Measurements from ENCODE around the gene GRK4.
"Not testable (repeated sequence)": the region's sequence is repeated elsewhere in the genome, so short reads cannot be mapped to it uniquely, and the experiment has no call there.

The GRK4 gene

GRCh38 chr4:2930758-2931511, 32.4 kb upstream of the GRK4 start:
- DNase-seq (ENCODE audit: low spot score) = no peak

DNA sequence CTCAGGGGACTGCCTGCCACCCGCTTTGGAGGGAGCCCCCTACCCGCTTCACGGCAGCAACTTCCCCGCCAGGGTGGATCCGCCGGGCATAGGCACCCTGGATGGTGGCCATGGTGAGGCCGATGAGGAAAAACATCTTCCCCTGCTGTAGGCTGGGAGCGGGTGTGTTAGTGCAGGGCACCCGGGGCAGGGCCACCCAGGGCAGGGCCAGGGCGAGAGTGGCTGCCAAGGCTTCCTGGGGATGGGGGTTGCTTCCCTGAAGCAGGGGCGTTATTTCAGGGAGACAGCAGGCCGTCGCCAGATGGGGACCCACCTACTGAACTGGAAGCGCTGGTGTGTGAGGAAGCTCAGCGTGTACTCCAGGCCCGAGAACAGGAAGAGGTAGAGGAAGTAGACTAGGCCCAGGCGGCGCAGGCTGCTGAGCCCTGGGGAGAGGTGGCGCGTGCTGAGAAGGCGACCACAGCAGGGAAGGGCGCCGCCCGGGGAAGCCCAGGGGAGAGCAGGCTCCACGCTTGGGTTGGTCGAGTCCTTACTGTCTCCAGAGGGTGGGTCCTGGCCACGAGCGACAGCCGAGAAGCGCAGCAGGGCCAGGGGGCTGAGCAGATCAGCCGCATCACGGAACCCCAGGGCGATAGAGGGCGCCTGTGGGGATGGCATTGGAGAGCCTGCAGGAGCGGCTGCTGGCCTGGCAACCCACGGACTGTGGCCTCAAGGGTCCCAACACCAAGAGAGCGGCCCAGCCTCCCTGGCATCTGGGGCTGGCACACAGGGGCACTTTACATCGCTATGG, 31.7 kb upstream of the GRK4 start:
- peak; percentile 60 for DNase-seq (ENCODE audit: low spot score)

GRCh38 chr4:2932321-2932950, 30.9 kb upstream of the GRK4 start:
- no peak for DNase-seq (ENCODE audit: low spot score)

- DNase-seq (ENCODE audit: low spot score) = peak; percentile 27
These were observed 30.3 kb upstream of the GRK4 start for GRCh38 chr4:2932951-2933565.

GRCh38 chr4:2933566-2934076, 29.8 kb upstream of the GRK4 start:
- no peak for DNase-seq (ENCODE audit: low spot score)

DNA sequence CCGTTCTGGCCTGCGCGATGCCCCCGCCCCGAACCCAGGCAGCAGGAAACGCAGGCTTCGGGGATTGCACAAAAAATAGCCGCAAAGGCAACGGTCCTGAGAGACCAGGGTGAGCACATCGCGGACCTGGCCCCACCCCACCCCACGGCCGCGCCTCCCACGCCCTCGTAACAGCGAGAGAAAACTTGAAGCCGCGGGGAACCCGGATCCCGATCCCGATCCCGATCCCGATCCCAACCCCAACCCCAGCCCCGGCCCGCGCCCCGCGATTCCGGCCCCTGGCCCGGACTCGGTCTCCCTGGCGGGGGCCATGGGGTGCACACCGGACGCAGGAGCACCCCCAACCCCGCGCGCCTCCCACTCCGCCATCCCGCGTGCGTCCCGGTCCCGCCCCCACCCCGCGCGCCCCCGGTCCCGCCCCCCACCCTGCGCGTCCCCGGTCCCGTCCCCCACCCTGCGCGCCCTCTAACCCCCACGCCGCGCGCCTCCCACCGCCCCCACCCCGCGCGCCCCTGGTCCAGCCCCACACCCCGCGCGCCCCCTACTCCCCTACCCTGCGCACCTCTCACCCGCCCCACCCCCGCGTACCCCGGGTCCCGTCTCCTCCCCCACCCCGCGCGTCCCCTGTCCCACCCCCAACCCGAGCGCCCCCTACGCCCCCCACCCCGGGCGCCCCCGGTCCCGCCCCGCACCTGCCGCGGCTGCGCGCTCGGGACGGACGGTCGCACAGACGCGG, 29.1 kb upstream of the GRK4 start:
- DNase-seq (ENCODE audit: low spot score) = peak; percentile 35

DNA sequence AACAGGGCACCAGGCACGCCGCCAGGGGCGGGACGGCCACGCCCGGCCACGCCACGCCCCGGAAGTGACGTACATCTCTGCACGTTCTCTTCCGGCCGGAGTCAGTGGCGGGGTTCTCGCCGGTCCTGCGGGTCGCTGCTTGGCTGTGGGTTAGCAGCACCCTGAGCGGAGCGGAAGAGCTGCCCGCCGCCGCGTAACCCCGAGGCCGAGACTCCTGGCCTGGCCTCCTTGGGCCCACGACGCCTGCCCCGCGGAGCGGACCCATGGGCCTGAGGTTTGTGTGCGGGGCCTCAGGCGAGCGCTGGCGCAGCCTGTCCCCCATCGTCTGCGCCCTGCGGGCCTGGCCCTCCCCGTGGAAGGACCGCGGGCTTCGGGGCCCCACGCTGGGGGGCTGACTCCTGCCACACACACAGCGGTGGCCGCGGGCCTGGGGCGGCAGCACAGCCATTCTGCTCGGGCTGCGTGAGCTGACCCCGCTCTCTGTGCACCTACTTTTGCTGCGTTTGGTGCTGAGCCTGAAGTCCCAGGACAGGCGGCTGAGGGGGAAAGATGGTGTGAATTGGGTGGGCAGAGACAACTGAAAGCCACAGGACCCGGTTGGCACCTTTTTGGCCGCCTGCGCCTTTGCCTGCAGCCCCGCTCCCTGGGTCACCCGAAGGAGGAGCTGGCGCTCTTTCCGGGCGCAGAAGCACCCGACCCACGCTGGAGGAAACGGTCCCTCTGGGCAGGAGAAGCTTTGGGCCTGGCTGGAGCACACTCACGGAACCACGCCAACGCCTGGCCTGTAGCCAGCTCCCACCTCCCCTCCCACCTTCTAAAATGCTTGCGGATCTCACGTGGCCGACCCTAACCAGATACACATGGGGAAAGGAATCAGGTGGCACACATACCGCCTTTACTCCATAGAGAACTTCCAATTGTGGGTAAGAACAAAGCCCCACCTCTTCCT, 28.3 kb upstream of the GRK4 start:
- DNase-seq (ENCODE audit: low spot score) = peak; percentile 95

DNA sequence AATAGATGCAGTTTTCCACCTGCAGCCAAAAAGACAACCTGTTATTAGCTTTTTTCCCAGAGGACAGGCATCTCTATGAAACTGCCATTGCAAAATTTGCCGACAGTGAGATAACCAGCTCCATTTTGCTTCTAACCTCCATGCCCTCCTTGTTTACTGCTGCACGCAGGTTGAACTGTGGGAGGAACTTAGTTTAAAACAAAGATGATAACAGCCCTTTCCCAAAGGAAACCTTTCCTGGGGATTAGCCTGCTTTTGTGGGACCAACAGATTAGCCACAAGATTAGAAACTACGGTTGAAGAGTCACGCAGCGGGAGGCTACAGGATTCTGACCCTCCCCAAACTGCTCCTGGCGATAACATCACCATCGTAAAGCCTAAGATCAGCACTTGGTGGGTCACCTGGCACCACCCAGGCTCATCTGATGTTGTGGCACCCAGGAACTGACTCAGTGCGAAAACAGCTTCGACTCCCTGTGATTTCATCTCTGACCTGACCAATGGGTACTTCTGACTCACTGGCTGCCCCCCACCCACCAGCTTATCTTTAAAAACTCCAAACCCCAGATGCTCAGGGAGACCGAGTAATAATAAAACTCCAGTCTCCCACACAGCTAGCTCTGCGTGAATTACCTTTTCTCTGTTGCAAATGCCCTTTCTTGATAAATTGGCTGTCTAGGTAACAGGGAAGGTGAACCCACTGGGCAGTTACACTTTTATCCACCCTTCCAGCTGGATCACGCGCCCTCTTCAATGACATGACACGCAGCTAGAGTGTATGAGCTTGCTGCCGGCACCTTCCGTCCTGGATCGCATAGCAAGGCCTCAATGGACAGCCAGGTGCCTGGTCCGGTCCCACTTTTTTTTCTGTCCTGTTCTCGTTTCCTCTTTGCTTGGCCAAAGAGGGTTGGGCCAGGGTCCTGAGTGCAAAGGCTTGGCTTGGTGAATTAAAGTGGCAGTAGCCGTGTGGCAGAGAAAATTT, 27.3 kb upstream of the GRK4 start:
- peak; percentile 87 for DNase-seq (ENCODE audit: low spot score)

- DNase-seq (ENCODE audit: low spot score) = peak; percentile 68
These were observed 26.6 kb upstream of the GRK4 start for GRCh38 chr4:2936773-2937145.

DNA sequence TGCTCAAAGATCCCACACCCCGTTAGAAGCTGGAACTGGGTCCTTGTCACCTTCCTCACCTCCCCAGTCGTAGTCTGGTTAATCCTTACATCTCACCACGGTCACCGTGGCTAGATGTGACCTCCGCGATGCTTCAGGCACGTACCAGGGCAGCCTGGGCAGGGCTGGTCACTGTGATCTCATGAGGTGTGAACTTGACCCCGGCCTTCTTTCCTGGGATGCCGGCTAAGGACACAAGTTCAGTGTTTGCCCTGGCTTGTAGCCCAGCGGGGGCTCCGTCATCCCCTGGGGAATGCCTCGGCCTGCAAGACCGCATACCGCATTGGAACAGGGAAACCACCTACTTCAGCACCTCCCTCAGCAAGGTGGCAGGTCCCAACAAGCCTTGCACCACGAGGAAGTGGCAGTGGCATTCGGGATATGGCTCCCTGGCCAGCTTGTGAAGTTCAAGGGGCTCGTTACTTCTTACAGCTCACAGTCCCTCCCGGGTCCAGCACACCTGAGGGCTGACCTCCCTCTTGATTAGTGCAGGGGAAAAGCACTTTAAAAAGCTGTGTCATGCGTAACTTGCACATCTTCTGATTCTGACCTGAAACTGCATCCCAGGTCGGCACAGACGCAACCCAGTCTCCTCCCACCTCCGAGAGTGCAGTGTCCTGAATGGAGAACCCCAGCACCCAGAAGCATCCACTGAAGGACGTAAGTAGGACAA, 26.1 kb upstream of the GRK4 start:
- DNase-seq (ENCODE audit: low spot score) = peak; percentile 20

DNA sequence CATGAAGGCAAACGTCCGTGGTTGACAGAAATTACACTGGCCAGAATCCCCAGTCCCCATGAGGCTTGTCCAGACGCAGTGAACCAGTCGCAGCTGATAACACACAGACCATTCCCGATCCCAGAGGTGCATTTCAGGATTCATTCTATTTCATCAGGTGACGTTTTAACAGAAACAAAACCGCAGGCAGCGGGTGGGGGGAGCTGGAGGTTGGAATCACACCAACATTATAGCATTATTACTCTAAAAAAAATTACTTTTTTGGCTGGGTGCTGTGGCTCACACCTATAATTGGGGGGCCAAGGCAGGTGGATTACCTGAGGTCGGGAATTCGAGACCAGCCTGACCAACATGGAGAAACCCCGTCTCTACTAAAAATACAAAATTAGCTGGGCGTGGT, 25.4 kb upstream of the GRK4 start:
- no peak for DNase-seq (ENCODE audit: low spot score)

DNA sequence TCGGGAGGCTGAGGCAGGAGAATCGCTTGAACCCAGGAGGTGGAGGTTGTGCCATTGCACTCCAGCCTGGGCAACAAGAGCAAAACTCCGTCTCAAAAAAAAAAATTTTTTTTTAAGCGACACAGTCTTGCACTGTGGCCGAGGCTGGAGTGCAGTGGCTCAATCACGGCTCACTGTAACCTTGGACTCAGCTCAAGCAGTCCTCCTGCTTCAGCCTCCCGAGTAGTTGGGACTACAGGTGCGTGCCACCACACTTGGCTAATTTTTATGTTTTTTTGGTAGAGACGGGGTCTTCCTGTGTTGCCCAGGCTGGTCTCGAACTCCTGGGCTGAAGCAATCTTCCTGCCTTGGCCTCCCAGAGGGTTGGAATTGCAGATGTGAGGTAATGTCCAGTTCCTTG, 25.0 kb upstream of the GRK4 start:
- DNase-seq (ENCODE audit: low spot score) = not testable (repeated sequence)

DNA sequence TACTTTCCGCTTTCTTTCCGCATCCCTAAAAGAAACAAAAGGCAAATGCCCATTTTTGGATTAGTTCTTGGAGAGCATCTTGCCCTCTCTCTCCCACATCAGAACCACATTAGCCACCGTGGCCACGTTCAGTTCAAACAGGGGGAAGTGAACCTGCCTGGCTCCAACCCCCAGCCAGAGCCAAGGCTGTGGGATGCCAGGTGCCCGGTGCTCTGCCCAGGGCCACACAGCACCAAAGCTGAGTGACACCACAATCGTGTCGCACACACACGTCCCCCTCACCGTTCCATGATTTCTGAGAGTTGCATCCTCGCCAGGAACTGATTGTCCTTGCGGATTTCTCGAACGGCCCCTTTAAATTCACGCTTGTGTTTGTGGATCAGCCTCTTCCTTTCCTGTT, 24.5 kb upstream of the GRK4 start:
- no peak for DNase-seq (ENCODE audit: low spot score)

DNA sequence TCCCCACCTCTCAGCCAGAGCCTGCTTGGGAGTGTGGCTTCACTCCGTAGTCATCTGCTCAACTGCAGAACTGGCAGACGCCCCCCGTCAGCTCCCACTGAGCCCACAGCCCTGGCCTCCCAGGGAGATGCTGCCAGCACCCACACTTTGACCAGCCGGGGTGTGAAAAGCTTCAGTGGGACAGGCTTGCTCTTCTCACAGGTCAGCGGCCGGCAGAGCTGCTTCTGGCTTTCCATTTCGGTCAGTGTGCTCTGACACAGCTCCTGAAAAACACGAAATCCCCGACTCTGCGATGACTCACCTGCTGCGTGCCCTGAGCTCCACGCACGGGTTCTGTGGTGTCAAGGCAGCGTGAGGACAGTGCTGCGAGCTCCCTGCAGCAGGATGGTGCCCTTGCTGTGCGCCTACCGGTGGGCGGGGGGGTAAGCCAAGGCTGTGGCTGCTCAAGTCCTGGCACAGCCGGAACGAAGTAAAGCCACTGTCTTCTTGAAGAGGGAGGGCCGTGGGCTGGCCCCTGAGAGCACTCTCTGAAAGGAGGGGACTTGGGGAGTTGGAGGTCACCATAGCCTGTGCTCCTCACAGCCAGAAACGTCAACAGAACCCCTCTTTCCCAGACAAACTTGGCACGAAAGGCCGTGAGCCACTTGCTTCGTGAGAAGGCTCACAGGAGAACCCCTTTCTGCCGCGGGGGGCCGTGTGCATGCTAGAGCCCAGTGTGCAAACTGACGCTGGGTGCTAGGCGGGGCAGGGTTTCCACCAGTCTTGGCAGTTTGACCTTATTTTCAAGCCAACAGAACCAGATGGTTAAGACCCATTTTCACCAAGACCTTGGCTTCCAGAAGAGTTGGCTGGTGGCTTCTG, 23.8 kb upstream of the GRK4 start:
- DNase-seq (ENCODE audit: low spot score) = no peak

DNA sequence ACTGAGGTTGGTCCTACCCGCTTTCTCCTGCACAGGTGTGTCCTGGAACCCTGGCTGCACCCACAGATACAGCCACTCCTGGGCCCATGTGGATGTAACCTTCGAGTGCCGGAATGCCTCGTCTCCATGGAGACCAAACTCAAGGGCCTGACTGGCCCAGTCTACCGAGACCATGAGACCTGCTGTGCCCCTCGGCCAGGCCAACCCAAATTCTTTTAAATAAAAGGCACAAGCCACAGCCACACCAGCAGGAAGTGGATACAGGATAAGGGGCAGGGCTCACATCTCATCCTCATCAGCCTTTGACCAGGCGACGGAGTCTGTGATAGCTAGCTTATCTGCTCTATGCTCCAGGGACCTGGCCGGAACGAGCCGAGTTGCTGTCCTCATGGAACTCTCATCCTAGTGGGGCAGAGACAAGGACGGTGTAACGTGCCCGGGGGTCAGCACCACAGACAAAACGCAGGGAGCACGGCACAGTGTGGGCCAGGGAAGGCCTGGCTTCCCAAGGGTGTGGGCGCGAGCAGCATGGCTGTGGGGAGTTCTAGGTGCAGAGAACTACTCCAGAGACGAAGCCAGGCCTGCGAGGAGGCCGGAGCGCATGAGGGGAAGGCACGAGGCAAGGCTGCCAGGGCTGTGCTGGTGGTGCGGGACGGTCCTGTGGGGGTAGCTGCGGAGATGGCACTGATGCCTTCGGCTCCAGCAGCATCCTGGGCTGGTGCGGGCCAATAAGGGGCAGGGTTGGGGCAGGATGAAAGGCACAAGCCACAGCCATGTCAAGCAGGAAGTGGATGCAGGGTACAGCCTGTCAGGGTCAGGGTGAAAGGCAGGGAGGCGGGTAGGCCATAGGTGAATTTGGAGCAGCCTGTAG, 22.9 kb upstream of the GRK4 start:
- no peak for DNase-seq (ENCODE audit: low spot score)

- no peak for DNase-seq (ENCODE audit: low spot score)
These were observed 22.0 kb upstream of the GRK4 start for GRCh38 chr4:2941138-2942036.
